K562 (cell line): ENCODE results near the gene CBFA2T3. TPM values are rescaled to one million over a fixed set of nuclear protein-coding genes. Genes with fewer than 3 reads are reported as not detected.

Experiments used
- ATF1 ChIP-seq, 2 experiments: fragments of 450-650 bp in 1 of 2; IDR thresholded peaks; 2 replicates each; pipeline ENCODE4 v1.6.1; 2016; ENCODE audit warnings: missing compliant biosample characterization in 1 of 2, missing genetic modification characterization in 1 of 2
- ATF2 ChIP-seq: sonication (generic); formaldehyde crosslinking; IDR thresholded peaks from 2 replicates; pipeline ENCODE4 v1.8.1; 2022; ENCODE audit warnings: missing genetic modification reagents
- BACH1 ChIP-seq: fragments of 200-800 bp; sonication (Bioruptor generic); IDR thresholded peaks from 2 replicates; pipeline ENCODE4 v1.6.1; 2016; ENCODE audit warnings: missing genetic modification characterization, missing compliant biosample characterization
- CC2D1A ChIP-seq: fragments of 450-650 bp; IDR thresholded peaks from 2 replicates; pipeline ENCODE4 v1.6.1; 2017; ENCODE audit warnings: mild to moderate bottlenecking
- CSDE1 ChIP-seq, 2 experiments: fragments of 450-650 bp; IDR thresholded peaks; 2 replicates each; pipeline ENCODE4 v1.6.1; 2016; ENCODE audit warnings: mild to moderate bottlenecking in 1 of 2
- FIP1L1 ChIP-seq: fragments of 200-400 bp; formaldehyde crosslinking; IDR thresholded peaks from 2 replicates; pipeline ENCODE4 v1.6.1; 2018; ENCODE audit warnings: mild to moderate bottlenecking, low read depth, low read length; ENCODE audit not compliant: poor library complexity, severe bottlenecking
- HNRNPH1 ChIP-seq: fragments of 200-400 bp; formaldehyde crosslinking; optimal IDR thresholded peaks from 2 replicates; pipeline ENCODE3; 2017; ENCODE audit warnings: low read depth, mild to moderate bottlenecking, low read length, moderate library complexity
- JUN ChIP-seq, 2 experiments: sonication (generic) in 1 of 2; formaldehyde crosslinking in 1 of 2; IDR thresholded peaks; 2 replicates each; pipeline versions ENCODE4 v1.6.1 to v1.8.0; 2012 to 2022; ENCODE audit warnings: borderline replicate concordance in 2 of 2, mild to moderate bottlenecking in 2 of 2, improper control_type of control experiment in 1 of 2, low read depth in 1 of 2, low read length in 1 of 2, missing genetic modification reagents in 1 of 2
- NFYB ChIP-seq: IDR thresholded peaks from 2 replicates; pipeline ENCODE4 v1.6.1; 2011; ENCODE audit warnings: mild to moderate bottlenecking, moderate library complexity; ENCODE audit not compliant: insufficient read length; ENCODE audit errors: extremely low read depth
- PRPF4 ChIP-seq: fragments of 200-400 bp; formaldehyde crosslinking; IDR thresholded peaks from one replicate; pipeline ENCODE4 v1.6.1; 2017; ENCODE audit warnings: low read length, low read depth, mild to moderate bottlenecking; ENCODE audit not compliant: insufficient read depth, poor library complexity, severe bottlenecking
- RBM17 ChIP-seq: fragments of 200-400 bp; formaldehyde crosslinking; IDR thresholded peaks from 2 replicates; pipeline ENCODE4 v1.6.1; 2017; ENCODE audit warnings: low read depth, mild to moderate bottlenecking, low read length, borderline replicate concordance
- RBM22 ChIP-seq: fragments of 200-400 bp; formaldehyde crosslinking; IDR thresholded peaks from 2 replicates; pipeline ENCODE4 v1.6.1; 2018; ENCODE audit warnings: low read length, low read depth; ENCODE audit not compliant: poor library complexity, severe bottlenecking
- RBM34 ChIP-seq: fragments of 200-400 bp; formaldehyde crosslinking; IDR thresholded peaks from 2 replicates; pipeline ENCODE4 v1.6.1; 2018; ENCODE audit warnings: low read length, borderline replicate concordance; ENCODE audit not compliant: insufficient read depth
- SAFB2 ChIP-seq: fragments of 200-400 bp; formaldehyde crosslinking; IDR thresholded peaks from 2 replicates; pipeline ENCODE4 v1.6.1; 2018; ENCODE audit warnings: borderline replicate concordance, low read length, low read depth, moderate library complexity; ENCODE audit not compliant: severe bottlenecking
- SIX5 ChIP-seq, 2 experiments: IDR thresholded peaks; 2 replicates each; pipeline ENCODE4 v1.6.1; 2011; ENCODE audit warnings: low read length in 2 of 2, borderline replicate concordance in 1 of 2, low read depth in 1 of 2, mild to moderate bottlenecking in 1 of 2, moderate library complexity in 1 of 2; ENCODE audit not compliant: insufficient read depth in 1 of 2
- SRSF9 ChIP-seq: fragments of 200-400 bp; formaldehyde crosslinking; IDR thresholded peaks from 2 replicates; pipeline ENCODE4 v1.6.1; 2017; ENCODE audit warnings: low read depth, low read length, borderline replicate concordance
- TRIM28 ChIP-seq: fragments of 450-650 bp; IDR thresholded peaks from 2 replicates; pipeline ENCODE4 v1.6.1; 2017
- ZBTB26 ChIP-seq: fragments of 450-650 bp; formaldehyde crosslinking; IDR thresholded peaks from 2 replicates; pipeline ENCODE4 v1.4.0; 2022; ENCODE audit warnings: missing genetic modification characterization
- ZBTB34 ChIP-seq: fragments of 250-450 bp; sonication (Bioruptor Pico); IDR thresholded peaks from 2 replicates; pipeline ENCODE4 v1.8.0; 2021; ENCODE audit warnings: mild to moderate bottlenecking, moderate library complexity
- ZFP1 ChIP-seq: fragments of 450-650 bp; formaldehyde crosslinking; IDR thresholded peaks from 2 replicates; pipeline ENCODE4 v1.4.0; 2020; ENCODE audit warnings: mild to moderate bottlenecking, mixed read lengths
- ZNF23 ChIP-seq: fragments of 250-450 bp; sonication (Bioruptor Pico); IDR thresholded peaks from 2 replicates; pipeline ENCODE4 v1.4.0; 2020; ENCODE audit warnings: mild to moderate bottlenecking
- ZNF274 ChIP-seq: IDR thresholded peaks from 2 replicates; pipeline ENCODE4 v1.6.1; 2011; ENCODE audit warnings: low read depth, mild to moderate bottlenecking, low read length, moderate library complexity, borderline replicate concordance
- ZNF707 ChIP-seq: fragments of 250-450 bp; sonication (Bioruptor Pico); conservative IDR thresholded peaks from 2 replicates; pipeline ENCODE4 v1.8.0; 2022; ENCODE audit warnings: inconsistent platforms, mild to moderate bottlenecking, moderate library complexity
- ZNF77 ChIP-seq: fragments of 250-450 bp; sonication (Bioruptor Pico); IDR thresholded peaks from 2 replicates; pipeline ENCODE4 v1.5.0; 2020
- polyA plus RNA-seq, 8 experiments: library from polyadenylated mRNA; depleted of rRNA in 4 of 8; stranded (reverse) in 5 of 8; unstranded in 3 of 8; fragments of >200 nt; fragmentation: Nextera tagmentation in 2 of 8; fragmentation: Illumina TruSeq in 1 of 8; extraction: Ambion mirVana in 2 of 8; extraction: Trizol in 1 of 8; gene quantifications; 2 replicates each; pipeline versions ENCODE4 v1.2.1 to v1.2.3, GENCODE V29; 2011 to 2014; ENCODE audit warnings: inconsistent platforms in 1 of 8, missing spikeins in 1 of 8
- total RNA-seq, 7 experiments: library from RNA; depleted of rRNA in 6 of 7; stranded (reverse); fragments of >200 nt in 6 of 7; fragmentation: Illumina TruSeq in 2 of 7; extraction: Trizol in 2 of 7; gene quantifications; 2 replicates each; pipeline versions ENCODE4 v1.2.1 to v1.2.3, GENCODE V29; 2011 to 2021; ENCODE audit warnings: low replicate concordance in 1 of 7

Gene CBFA2T3
- total and polyA plus RNA-seq, 9 of the 15 experiments (the other 6 are each of a cell fraction or from before 2014, with no cell fraction given) = 2.3 to 145 (median 6.7) TPM

GRCh38 chr16:89004209-89004831, 27.3 kb upstream of the CBFA2T3 start (continued):
- TF ChIP-seq CSDE1 (IDR thresholded peaks at IDR 0.05) (peak in 1 of 2 experiments; percentile 55; a peak in 1 of 4 replicates), RBM17 (no peak), HNRNPH1 (no peak), ZBTB34 (CRISPR knock-in tag) (peak; percentile 55; the same call in 1 of the 2 replicates), RBM22 (no peak), SAFB2 (no peak), ZNF274 (peak; percentile 92), TRIM28 (peak; percentile 35; the same call in 1 of the 2 replicates), CC2D1A (peak; percentile 99), SIX5 (IDR thresholded peaks at IDR 0.05; ENCODE audit: borderline replicate concordance in 1 of 2, insufficient read depth in 1 of 2, low read depth in 1 of 2, low read length in 2 of 2) (no peak), PRPF4 (no peak), ZNF23 (0 out of 2 replicates have a peak, but pooled peaks have one; percentile 64), JUN (IDR thresholded peaks at IDR 0.05; ENCODE audit: borderline replicate concordance, low read depth, low read length) (peak; percentile 83; the same call in 1 of the 2 replicates), JUN (CRISPR knock-in tag; IDR thresholded peaks at IDR 0.05; ENCODE audit: borderline replicate concordance) (no peak), BACH1 (tag) (peak; percentile 92), FIP1L1 (no peak), RBM34 (no peak), ZNF707 (CRISPR knock-in tag) (peak; percentile 64), ZFP1 (no peak), NFYB (no peak), ZNF77 (CRISPR knock-in tag) (no peak), ZBTB26 (no peak), ATF2 (no peak), ATF1 (CRISPR knock-in tag; IDR thresholded peaks at IDR 0.05) (no peak), ATF1 (tag; IDR thresholded peaks at IDR 0.05) (peak; percentile 92), SRSF9 (no peak)
